Endothelial cell of umbilical vein (primary cell): Measurements from ENCODE around the gene ATG7. TPM values are rescaled to one million over a fixed set of nuclear protein-coding genes. Genes with fewer than 3 reads are reported as not detected.
A peak's percentile ranks its signal among the peaks of the same experiment; 100 is the strongest.

Source experiments
- BruUV-seq: library from RNA; stranded (reverse); fragments of 400-500 nt; replicated peaks from 2 replicates; lab custom pipeline; 2021; lab: Mats Ljungman, UMichigan
- CTCF ChIA-PET: fragments of 300-600, 350-600 bp; sonication (Branson Sonifier 250); formaldehyde crosslinking; loops from one replicate; lab custom pipeline; 2021; ENCODE audit warnings: antibody characterized with exemption, inconsistent platforms; lab: Charles Lee
- POLR2A ChIA-PET: fragments of 300-600, 350-600 bp; sonication (Branson Sonifier 250); formaldehyde crosslinking; loops from one replicate; lab custom pipeline; 2021; ENCODE audit warnings: antibody characterized with exemption, inconsistent platforms; lab: Charles Lee
- DNase-seq: peaks from one replicate; pipeline ENCODE4 v3.0.0-alpha.2; 2011; ENCODE audit warnings: low read depth, low spot score
- FAIRE-seq: peaks from 2 replicates; lab custom pipeline; 2011; peaks lifted over from hg19 to GRCh38; lab: Jason Lieb, UNC
- H2AFZ ChIP-seq: 2 replicates; pipeline ENCODE4 v1.6.0; 2012; ENCODE audit warnings: low read depth, low read length, control low read depth, inconsistent platforms
- H3K27ac ChIP-seq: 2 replicates; pipeline ENCODE4 v1.5.1; 2011; ENCODE audit warnings: low read depth, mild to moderate bottlenecking, control low read depth, low read length, moderate library complexity; ENCODE audit not compliant: insufficient read depth
- H3K27me3 ChIP-seq, 2 experiments: 2 replicates each; pipeline versions ENCODE4 v1.6.0 to v1.6.1; 2011; ENCODE audit warnings: low read length in 2 of 2, mixed read lengths in 1 of 2; ENCODE audit not compliant: control insufficient read depth in 2 of 2, insufficient read depth in 2 of 2
- H3K36me3 ChIP-seq, 2 experiments: 2 replicates in 1 of 2; 3 replicates in 1 of 2; pipeline ENCODE4 v1.5.1; 2011; ENCODE audit warnings: low read length in 2 of 2, mild to moderate bottlenecking in 1 of 2, moderate library complexity in 1 of 2; ENCODE audit not compliant: control insufficient read depth in 2 of 2, insufficient read depth in 2 of 2; ENCODE audit errors: extremely low read depth in 1 of 2
- H3K4me1 ChIP-seq: 3 replicates; pipeline ENCODE4 v1.5.1; 2011; ENCODE audit warnings: mild to moderate bottlenecking, low read length; ENCODE audit not compliant: control insufficient read depth, insufficient read depth; ENCODE audit errors: extremely low read depth
- H3K4me2 ChIP-seq: 2 replicates; pipeline ENCODE4 v1.6.1; 2011; ENCODE audit warnings: low read length, control low read depth, mixed read lengths; ENCODE audit not compliant: insufficient read depth
- H3K4me3 ChIP-seq, 3 experiments: fragments of 200-600 bp in 1 of 3; sonication (generic), shearing (Covaris generic) in 1 of 3; replicated peaks in 1 of 3; 2 replicates each; pipeline ENCODE4 v1.5.1; 2011 to 2016; ENCODE audit warnings: control low read depth in 3 of 3, low read length in 3 of 3, mild to moderate bottlenecking in 2 of 3, inconsistent platforms in 1 of 3, low read depth in 1 of 3, moderate library complexity in 1 of 3; ENCODE audit not compliant: insufficient read depth in 1 of 3
- H3K79me2 ChIP-seq: 2 replicates; pipeline ENCODE4 v1.6.0; 2012; ENCODE audit warnings: low read length, inconsistent platforms; ENCODE audit not compliant: control insufficient read depth, insufficient read depth
- H3K9ac ChIP-seq: replicated peaks from 2 replicates; pipeline ENCODE3; 2011; ENCODE audit warnings: low read length, control low read depth; ENCODE audit not compliant: insufficient read depth; ENCODE audit errors: extremely low read depth
- H3K9me1 ChIP-seq: replicated peaks from 3 replicates; pipeline ENCODE4 v1.6.0; 2011; ENCODE audit warnings: mild to moderate bottlenecking, low read length; ENCODE audit not compliant: control insufficient read depth, insufficient read depth; ENCODE audit errors: extremely low read depth
- H3K9me3 ChIP-seq: replicated peaks from 2 replicates; pipeline ENCODE4 v1.5.1; 2012; ENCODE audit warnings: low read length, inconsistent platforms; ENCODE audit not compliant: control insufficient read depth, insufficient read depth
- H4K20me1 ChIP-seq: replicated peaks from 2 replicates; pipeline ENCODE3; 2011; ENCODE audit warnings: mild to moderate bottlenecking, low read length; ENCODE audit not compliant: control insufficient read depth, insufficient read depth; ENCODE audit errors: extremely low read depth
- EZH2 ChIP-seq: IDR thresholded peaks from 2 replicates; pipeline ENCODE4 v1.6.1; 2012; ENCODE audit warnings: borderline replicate concordance, low read depth, mild to moderate bottlenecking, moderate library complexity, low read length, inconsistent platforms; ENCODE audit not compliant: severe bottlenecking
- dilution Hi-C: fragments of 300-500 bp; cut with MboI; formaldehyde crosslinking; loops from one replicate; pipeline ENCODE4 v1.15.0; 2019; ENCODE audit warnings: low sequenced_read_pairs; ENCODE audit not compliant: extremely low pct_ligation_motif_present
- intact Hi-C: fragments of 100-400 bp; cut with micrococcal nuclease; formaldehyde crosslinking; loops from one replicate; pipeline ENCODE4 v1.10.0; 2022
- polyA plus RNA-seq, 4 experiments: library from polyadenylated mRNA; depleted of rRNA in 3 of 4; stranded (reverse) in 3 of 4; unstranded in 1 of 4; fragments of >200 nt; gene quantifications; 2 replicates each; pipeline versions ENCODE4 v1.2.1 to v1.2.3, GENCODE V29; 2011 to 2012; ENCODE audit warnings: missing spikeins in 1 of 4
- total RNA-seq: library from RNA; stranded (reverse); gene quantifications from 2 replicates; pipeline ENCODE4 v1.2.3, GENCODE V29; 2021
- TF ChIP-seq, protein P1 (sequence below), 2 donors: IDR thresholded peaks; 1 replicate in 1 of 2; 2 replicates in 1 of 2; pipeline ENCODE4 v1.5.1; 2011; ENCODE audit warnings: low read length in 2 of 2, mild to moderate bottlenecking in 2 of 2, moderate library complexity in 2 of 2, control low read depth in 1 of 2, inconsistent platforms in 1 of 2, low read depth in 1 of 2; ENCODE audit not compliant: insufficient read depth in 1 of 2; ENCODE audit errors: extremely low read depth in 1 of 2

The ATG7 gene
- total and polyA plus RNA-seq, 2 donors (not counting 3 experiments of a cell fraction or from before 2014, with no cell fraction given): 30.8 to 48.3 TPM

- peak; percentile 35 for FAIRE-seq
- peak overlapping the region; percentile 40 for H3K27ac ChIP-seq
- intact Hi-C loops: loop anchor here (1.0 kb wide), 1 partner anchor 98 kb away; no protein-coding TSS in a partner anchor
- TF ChIP-seq, protein P1, sequence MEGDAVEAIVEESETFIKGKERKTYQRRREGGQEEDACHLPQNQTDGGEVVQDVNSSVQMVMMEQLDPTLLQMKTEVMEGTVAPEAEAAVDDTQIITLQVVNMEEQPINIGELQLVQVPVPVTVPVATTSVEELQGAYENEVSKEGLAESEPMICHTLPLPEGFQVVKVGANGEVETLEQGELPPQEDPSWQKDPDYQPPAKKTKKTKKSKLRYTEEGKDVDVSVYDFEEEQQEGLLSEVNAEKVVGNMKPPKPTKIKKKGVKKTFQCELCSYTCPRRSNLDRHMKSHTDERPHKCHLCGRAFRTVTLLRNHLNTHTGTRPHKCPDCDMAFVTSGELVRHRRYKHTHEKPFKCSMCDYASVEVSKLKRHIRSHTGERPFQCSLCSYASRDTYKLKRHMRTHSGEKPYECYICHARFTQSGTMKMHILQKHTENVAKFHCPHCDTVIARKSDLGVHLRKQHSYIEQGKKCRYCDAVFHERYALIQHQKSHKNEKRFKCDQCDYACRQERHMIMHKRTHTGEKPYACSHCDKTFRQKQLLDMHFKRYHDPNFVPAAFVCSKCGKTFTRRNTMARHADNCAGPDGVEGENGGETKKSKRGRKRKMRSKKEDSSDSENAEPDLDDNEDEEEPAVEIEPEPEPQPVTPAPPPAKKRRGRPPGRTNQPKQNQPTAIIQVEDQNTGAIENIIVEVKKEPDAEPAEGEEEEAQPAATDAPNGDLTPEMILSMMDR (IDR thresholded peaks at IDR 0.05; ENCODE audit: extremely low read depth in 1 of 2, insufficient read depth in 1 of 2, low read depth in 1 of 2, low read length in 2 of 2): peak; percentile 75 to 78
- no peak for TF ChIP-seq EZH2
- peak overlapping the region; percentile 5 for H3K4me2 ChIP-seq
- H3K9ac ChIP-seq: peak overlapping the region; percentile 9
- POLR2A ChIA-PET: no interaction called here
- no peaks in the 10 kb centered on the region for H4K20me1 ChIP-seq
- dilution Hi-C loops: no loop called here
- peak; percentile 61 for DNase-seq
- H3K27me3 ChIP-seq: no peaks in the 10 kb centered on the region
- CTCF ChIA-PET: interaction anchor here (0.7 to 3.7 kb wide), 10 partner anchors 8 to 98 kb away, joined by 3 to 36 read pairs (median 6); partner anchors contain the start of genes ATG7 and HRH1
- no peak overlapping the region for H2AFZ ChIP-seq
- peaks cover 0 to 4% of the 10 kb centered on the region in 2 experiments for H3K36me3 ChIP-seq
- H3K9me3 ChIP-seq: no peaks in the 10 kb centered on the region
- peaks cover 23% of the 10 kb centered on the region for H3K4me1 ChIP-seq
- no peaks in the 10 kb centered on the region for H3K9me1 ChIP-seq
- H3K79me2 ChIP-seq: peaks cover 45% of the 10 kb centered on the region
- BruUV-seq: no TSS peak
- no peak overlapping the region for H3K4me3 ChIP-seq
Observed at GRCh38 chr3:11236588-11237461, 35.4 kb upstream of the ATG7 start.
